Sigmoid colon (tissue), 4 donors: Measurements from ENCODE around the gene TCERG1L.

Source experiments
- EP300 ChIP-seq, 4 donors: sonication (generic); formaldehyde crosslinking; IDR thresholded peaks; one replicate each; pipeline ENCODE4 v1.6.1; 2017; ENCODE audit warnings: antibody characterized with exemption in 4 of 4
- POLR2A ChIP-seq, 2 donors: fragments of 450-650 bp; IDR thresholded peaks; one replicate each; pipeline ENCODE4 v1.6.1; 2016; ENCODE audit warnings: antibody characterized with exemption in 2 of 2, mild to moderate bottlenecking in 2 of 2, moderate library complexity in 2 of 2
- TF ChIP-seq, protein P1 (sequence below), 4 experiments: fragments of 450-650 bp in 3 of 4; fragments of 200-600 bp in 1 of 4; IDR thresholded peaks; one replicate each; pipeline ENCODE4 v1.5.1; 2016 to 2019; ENCODE audit warnings: antibody characterized with exemption in 4 of 4, mild to moderate bottlenecking in 3 of 4, moderate library complexity in 2 of 4

DNA sequence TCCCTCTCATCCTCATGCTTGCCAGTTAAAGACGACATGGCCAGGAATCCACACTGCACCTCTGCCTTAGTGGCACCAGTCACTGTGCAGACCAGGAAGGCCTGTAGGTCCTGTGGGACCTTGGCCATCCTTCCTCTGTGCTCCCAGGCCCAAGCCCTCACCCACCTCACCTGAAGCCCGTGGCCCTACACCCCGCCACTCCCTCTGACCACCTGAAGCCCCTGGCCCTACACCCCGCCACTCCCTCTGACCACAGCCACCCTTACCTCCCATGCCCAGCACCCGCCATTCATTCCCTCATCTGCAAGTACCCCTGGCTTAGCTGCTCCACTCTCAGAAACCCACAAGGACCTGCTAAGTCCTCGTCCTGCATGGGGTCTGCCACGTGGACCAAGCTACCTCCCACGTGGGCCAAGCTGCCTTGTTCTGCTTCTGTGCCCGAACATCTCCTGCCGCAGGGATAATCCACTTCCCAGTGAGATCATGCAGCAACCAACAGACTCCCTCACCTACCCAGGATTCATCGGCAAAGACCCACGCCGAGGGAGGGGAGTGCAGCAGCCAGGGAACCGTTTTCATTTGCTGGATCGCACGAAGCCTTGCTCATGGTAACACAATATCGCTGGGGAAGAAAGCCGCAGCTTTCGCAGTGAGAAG is 151.2 kb downstream of the TCERG1L start:
- TF ChIP-seq EP300 (IDR thresholded peaks at IDR 0.05) (no peak), POLR2A (IDR thresholded peaks at IDR 0.05) (no peak)
- TF ChIP-seq, protein P1, sequence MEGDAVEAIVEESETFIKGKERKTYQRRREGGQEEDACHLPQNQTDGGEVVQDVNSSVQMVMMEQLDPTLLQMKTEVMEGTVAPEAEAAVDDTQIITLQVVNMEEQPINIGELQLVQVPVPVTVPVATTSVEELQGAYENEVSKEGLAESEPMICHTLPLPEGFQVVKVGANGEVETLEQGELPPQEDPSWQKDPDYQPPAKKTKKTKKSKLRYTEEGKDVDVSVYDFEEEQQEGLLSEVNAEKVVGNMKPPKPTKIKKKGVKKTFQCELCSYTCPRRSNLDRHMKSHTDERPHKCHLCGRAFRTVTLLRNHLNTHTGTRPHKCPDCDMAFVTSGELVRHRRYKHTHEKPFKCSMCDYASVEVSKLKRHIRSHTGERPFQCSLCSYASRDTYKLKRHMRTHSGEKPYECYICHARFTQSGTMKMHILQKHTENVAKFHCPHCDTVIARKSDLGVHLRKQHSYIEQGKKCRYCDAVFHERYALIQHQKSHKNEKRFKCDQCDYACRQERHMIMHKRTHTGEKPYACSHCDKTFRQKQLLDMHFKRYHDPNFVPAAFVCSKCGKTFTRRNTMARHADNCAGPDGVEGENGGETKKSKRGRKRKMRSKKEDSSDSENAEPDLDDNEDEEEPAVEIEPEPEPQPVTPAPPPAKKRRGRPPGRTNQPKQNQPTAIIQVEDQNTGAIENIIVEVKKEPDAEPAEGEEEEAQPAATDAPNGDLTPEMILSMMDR (IDR thresholded peaks at IDR 0.05), result no peak
